A549 treated with AZD2906 at 1 μM for 4 hours (cell line): Measurements from ENCODE around the gene PSMG2. TPM values are rescaled to one million over a fixed set of nuclear protein-coding genes. Genes with fewer than 3 reads are reported as not detected.

Experiments
- total RNA-seq: library from RNA; stranded (reverse); fragments of 200-300 nt; extraction: Qiagen RNA extraction; gene quantifications from 5 replicates; pipeline ENCODE4 v1.2.3, GENCODE V29; 2022

PSMG2 gene, protein sequence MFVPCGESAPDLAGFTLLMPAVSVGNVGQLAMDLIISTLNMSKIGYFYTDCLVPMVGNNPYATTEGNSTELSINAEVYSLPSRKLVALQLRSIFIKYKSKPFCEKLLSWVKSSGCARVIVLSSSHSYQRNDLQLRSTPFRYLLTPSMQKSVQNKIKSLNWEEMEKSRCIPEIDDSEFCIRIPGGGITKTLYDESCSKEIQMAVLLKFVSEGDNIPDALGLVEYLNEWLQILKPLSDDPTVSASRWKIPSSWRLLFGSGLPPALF
- total RNA-seq = 62.0 to 69.6 TPM (median 66.8 TPM) in 5 replicates

DNA sequence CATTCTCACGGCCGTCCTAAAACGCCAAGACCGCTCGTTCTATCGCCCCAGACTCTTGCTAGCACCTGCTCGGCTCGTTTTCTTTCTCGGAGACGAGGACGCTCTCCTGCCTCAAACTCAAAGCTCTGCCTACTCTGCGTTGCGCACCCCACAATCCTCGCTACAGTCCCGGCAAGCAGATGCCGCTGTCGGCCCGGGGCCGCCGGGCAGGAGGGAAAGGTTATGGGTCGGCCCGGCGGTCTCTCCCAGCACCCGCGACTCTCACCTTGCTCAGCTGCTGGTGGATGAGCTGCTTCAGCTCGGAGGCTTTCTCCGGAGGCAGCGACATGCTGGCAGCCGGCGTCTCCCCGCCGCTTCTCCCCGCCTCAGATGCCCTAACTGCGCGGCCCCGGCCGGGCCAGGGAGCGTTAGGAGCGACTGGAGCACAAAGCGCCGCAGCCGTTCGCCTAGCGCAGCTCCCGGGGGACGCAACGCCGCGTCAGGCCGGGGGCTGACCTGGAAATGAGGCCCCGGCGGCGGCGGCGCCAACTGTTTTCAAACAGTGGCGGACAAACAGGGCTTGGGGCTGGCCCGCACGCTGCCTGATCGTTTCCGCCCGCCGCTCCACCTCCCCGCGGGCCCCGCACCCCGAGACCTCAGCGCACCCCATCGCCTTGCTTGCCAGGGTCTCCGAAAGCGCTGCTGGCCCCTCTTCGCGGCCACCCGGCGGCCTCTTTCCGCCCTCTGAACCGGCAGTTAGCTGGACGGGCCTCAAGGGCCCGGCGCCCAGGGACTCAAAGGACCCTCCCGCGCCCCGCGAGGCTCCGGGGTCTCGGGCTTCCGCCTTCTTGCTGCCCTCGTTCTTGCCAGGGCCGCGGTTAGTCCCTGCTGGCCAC is at the start of gene PSMG2, which contains the start of gene CEP76:
Gene PSMG2, plus strand, starts transcription at position 822 of the 875 bp plus-strand sequence. CDS start 66 bp downstream, outside the sequence.
Gene CEP76, minus strand, starts transcription at position 503 of the 875 bp plus-strand sequence. Its CDS starts 175 bp downstream, at position 328.

DNA sequence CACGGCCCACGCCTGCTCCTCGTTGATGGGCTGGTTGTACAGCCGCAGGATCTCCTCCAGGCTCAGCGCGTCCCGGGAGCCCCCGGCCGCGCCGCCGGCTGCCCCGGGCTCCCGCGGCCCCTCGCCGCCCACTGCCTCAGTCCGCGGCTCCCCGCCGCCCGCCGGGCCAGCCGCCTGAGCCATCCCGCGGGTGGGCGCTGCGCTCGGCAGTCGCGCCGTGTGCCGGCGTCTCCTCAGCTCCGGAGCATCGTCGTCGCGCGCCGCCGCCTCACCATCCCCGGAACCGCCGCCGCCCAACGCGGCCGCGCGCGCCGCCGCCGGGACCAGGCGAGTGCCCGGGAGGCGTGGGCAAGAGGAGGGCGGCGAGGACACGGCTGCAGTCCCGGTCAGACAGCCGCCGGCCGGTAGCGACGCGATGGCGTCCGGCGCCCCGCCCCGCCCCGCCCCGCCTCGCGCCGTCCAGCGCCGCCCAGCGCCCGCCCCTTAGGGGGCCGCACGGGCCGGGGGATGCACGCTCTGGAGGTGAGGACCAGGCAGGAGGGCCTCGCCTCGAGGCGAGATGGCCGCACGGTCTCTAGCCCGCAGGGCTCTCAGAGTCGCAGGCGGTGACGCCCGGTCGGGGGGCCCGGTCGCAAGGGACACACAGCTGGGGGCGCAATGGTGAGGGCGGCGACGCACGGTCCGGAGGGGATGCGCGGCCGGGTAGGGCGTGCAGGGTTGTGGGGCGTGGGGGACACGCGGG is 45.0 kb upstream of the PSMG2 start, which contains the start of gene SPIRE1:
Gene SPIRE1, minus strand, starts transcription at position 424 of the 742 bp plus-strand sequence. Its CDS starts 241 bp downstream, at position 183.

Other genes with a start within 250 kb of the PSMG2 start
- 13.3 to 22.4 TPM (median 16.4 TPM) in 5 replicates for gene SPIRE1, start 44.9 kb upstream of the PSMG2 start, total RNA-seq
- gene CEP76, start 319 bp upstream of the PSMG2 start, total RNA-seq = 5.7 to 6.9 TPM (median 6.1 TPM) in 5 replicates
- 17.5 to 18.8 TPM (median 18.0 TPM) in 5 replicates for gene PTPN2, start 181.2 kb downstream of the PSMG2 start, total RNA-seq
- gene SEH1L, start 245.0 kb downstream of the PSMG2 start, total RNA-seq = 24.1 to 28.7 TPM (median 26.5 TPM) in 5 replicates